H1 (cell line): Measurements from ENCODE around the gene TNFAIP8. TPM values are rescaled to one million over a fixed set of nuclear protein-coding genes. Genes with fewer than 3 reads are reported as not detected.

Source experiments
- CTCF ChIA-PET: fragments of 300-600 bp; sonication (Branson Sonifier 250); formaldehyde crosslinking; loops from one replicate; lab custom pipeline; 2021; ENCODE audit not compliant: partially characterized antibody; lab: Charles Lee
- POLR2A ChIA-PET: fragments of 300-600 bp; sonication (Branson Sonifier 250); formaldehyde crosslinking; loops from one replicate; lab custom pipeline; 2021; ENCODE audit warnings: inconsistent platforms; ENCODE audit not compliant: partially characterized antibody; lab: Charles Lee
- DNase-seq, 2 experiments: peaks; one replicate each; pipeline versions ENCODE4 v3.0.0 to v3.0.0-alpha.2; 2010 to 2022; ENCODE audit warnings: low spot score in 2 of 2, low read depth in 1 of 2, mixed read lengths in 1 of 2
- FAIRE-seq: peaks from 2 replicates; lab custom pipeline; 2011; peaks lifted over from hg19 to GRCh38; lab: Jason Lieb, UNC
- H2AFZ ChIP-seq: 2 replicates; pipeline ENCODE4 v1.8.1; 2012; ENCODE audit warnings: low read length, inconsistent platforms
- H2AK5ac ChIP-seq: 2 replicates; pipeline ENCODE4 v1.6.1; 2013; ENCODE audit warnings: low read depth, low read length
- H2BK120ac ChIP-seq: replicated peaks from 2 replicates; pipeline ENCODE3; 2013; ENCODE audit warnings: low read depth, low read length, inconsistent platforms
- H2BK12ac ChIP-seq: 2 replicates; pipeline ENCODE4 v1.6.1; 2013; ENCODE audit warnings: low read depth, low read length
- H2BK15ac ChIP-seq: 2 replicates; pipeline ENCODE4 v1.6.1; 2013; ENCODE audit warnings: low read length
- H2BK20ac ChIP-seq: 2 replicates; pipeline ENCODE4 v1.6.1; 2013; ENCODE audit warnings: low read length
- H2BK5ac ChIP-seq: 2 replicates; pipeline ENCODE4 v1.6.1; 2013; ENCODE audit warnings: low read depth, low read length
- H3K14ac ChIP-seq: 2 replicates; pipeline ENCODE4 v1.6.1; 2013; ENCODE audit warnings: inconsistent platforms; ENCODE audit not compliant: insufficient read length
- H3K18ac ChIP-seq: 2 replicates; pipeline ENCODE4 v1.6.1; 2013; ENCODE audit warnings: low read length; ENCODE audit errors: extremely low read depth
- H3K23ac ChIP-seq: 2 replicates; pipeline ENCODE4 v1.6.1; 2013; ENCODE audit warnings: inconsistent platforms; ENCODE audit not compliant: insufficient read length
- H3K23me2 ChIP-seq: 2 replicates; pipeline ENCODE4 v1.6.1; 2013; ENCODE audit warnings: low read depth, low read length
- H3K27ac ChIP-seq: 2 replicates; pipeline ENCODE4 v1.6.1; 2011; ENCODE audit warnings: low read depth, low read length, inconsistent platforms
- H3K27me3 ChIP-seq, 4 experiments: replicated peaks in 1 of 4; 1 replicate in 1 of 4; 2 replicates in 3 of 4; pipeline versions ENCODE4 v1.6.1 to v1.8.1; 2011 to 2013; ENCODE audit warnings: low read length in 3 of 4, mild to moderate bottlenecking in 3 of 4, inconsistent platforms in 2 of 4, mixed read lengths in 2 of 4, moderate library complexity in 1 of 4; ENCODE audit not compliant: control insufficient read depth in 3 of 4, insufficient read depth in 3 of 4; ENCODE audit errors: extremely low read depth in 1 of 4
- H3K36me3 ChIP-seq, 4 experiments: 2 replicates each; pipeline versions ENCODE4 v1.6.1 to v1.8.1; 2011 to 2013; ENCODE audit warnings: mild to moderate bottlenecking in 4 of 4, low read length in 3 of 4, moderate library complexity in 2 of 4, control low read depth in 1 of 4, inconsistent platforms in 1 of 4; ENCODE audit not compliant: insufficient read depth in 4 of 4, control insufficient read depth in 2 of 4
- H3K4ac ChIP-seq: replicated peaks from 2 replicates; pipeline ENCODE3; 2013; ENCODE audit warnings: low read length, low read depth, mixed read lengths, inconsistent platforms; ENCODE audit not compliant: insufficient read length
- H3K4me1 ChIP-seq, 4 experiments: replicated peaks in 1 of 4; 1 replicate in 1 of 4; 2 replicates in 3 of 4; pipeline versions ENCODE4 v1.6.1 to v1.8.1; 2011 to 2013; ENCODE audit warnings: low read length in 3 of 4, inconsistent platforms in 2 of 4, mixed read lengths in 1 of 4; ENCODE audit not compliant: insufficient read depth in 4 of 4, control insufficient read depth in 3 of 4
- H3K4me2 ChIP-seq, 2 experiments: 2 replicates each; pipeline versions ENCODE4 v1.6.1 to v1.8.1; 2011 to 2013; ENCODE audit warnings: low read depth in 2 of 2, low read length in 2 of 2, control low read depth in 1 of 2, inconsistent platforms in 1 of 2, mild to moderate bottlenecking in 1 of 2; ENCODE audit not compliant: insufficient read depth in 1 of 2
- H3K4me3 ChIP-seq, 4 experiments: fragments of 200-600, 300-600 bp in 1 of 4; sonication (generic), shearing (Covaris generic), sonication (Bioruptor Twin) in 1 of 4; 2 replicates each; pipeline versions ENCODE4 v1.5.1 to v1.8.1; 2011 to 2016; ENCODE audit warnings: low read length in 4 of 4, low read depth in 3 of 4, control low read depth in 2 of 4, inconsistent platforms in 2 of 4, mild to moderate bottlenecking in 2 of 4, mixed read lengths in 1 of 4, moderate library complexity in 1 of 4; ENCODE audit not compliant: insufficient read depth in 2 of 4; ENCODE audit errors: extremely low read depth in 1 of 4
- H3K56ac ChIP-seq: replicated peaks from 2 replicates; pipeline ENCODE3; 2013; ENCODE audit warnings: low read depth, mild to moderate bottlenecking, mixed read lengths, low read length, inconsistent platforms; ENCODE audit not compliant: insufficient read length
- H3K79me1 ChIP-seq: 2 replicates; pipeline ENCODE4 v1.6.1; 2013; ENCODE audit warnings: low read depth, low read length, control low read depth
- H3K79me2 ChIP-seq, 2 experiments: 2 replicates each; pipeline versions ENCODE4 v1.6.1 to v1.8.1; 2012 to 2013; ENCODE audit warnings: low read length in 2 of 2, mild to moderate bottlenecking in 2 of 2, inconsistent platforms in 1 of 2; ENCODE audit not compliant: insufficient read depth in 2 of 2, control insufficient read depth in 1 of 2
- H3K9ac ChIP-seq, 4 experiments: replicated peaks in 1 of 4; 1 replicate in 1 of 4; 2 replicates in 3 of 4; pipeline versions ENCODE4 v1.6.1 to v1.8.1; 2011 to 2013; ENCODE audit warnings: low read depth in 3 of 4, low read length in 3 of 4, control low read depth in 2 of 4, mild to moderate bottlenecking in 2 of 4, moderate library complexity in 2 of 4, inconsistent platforms in 1 of 4; ENCODE audit errors: extremely low read depth in 1 of 4
- H3K9me3 ChIP-seq, 2 experiments: 2 replicates each; pipeline versions ENCODE4 v1.6.1 to v1.8.1; 2012 to 2013; ENCODE audit warnings: mild to moderate bottlenecking in 2 of 2, moderate library complexity in 2 of 2, control low read depth in 1 of 2, inconsistent platforms in 1 of 2, low read depth in 1 of 2, low read length in 1 of 2, mixed read lengths in 1 of 2; ENCODE audit not compliant: insufficient read depth in 2 of 2
- H4K20me1 ChIP-seq, 2 experiments: replicated peaks in 1 of 2; 2 replicates each; pipeline versions ENCODE3 to v1.8.1; 2011 to 2013; ENCODE audit warnings: inconsistent platforms in 2 of 2, low read length in 2 of 2, mild to moderate bottlenecking in 1 of 2; ENCODE audit not compliant: insufficient read depth in 2 of 2, control insufficient read depth in 1 of 2
- H4K5ac ChIP-seq: 2 replicates; pipeline ENCODE4 v1.6.1; 2013; ENCODE audit warnings: low read length, low read depth, mixed read lengths, inconsistent platforms; ENCODE audit not compliant: insufficient read length
- H4K8ac ChIP-seq: 2 replicates; pipeline ENCODE4 v1.8.0; 2013; ENCODE audit warnings: mild to moderate bottlenecking, moderate library complexity, low read length, inconsistent platforms; ENCODE audit not compliant: insufficient read depth; ENCODE audit errors: extremely low read depth
- H4K91ac ChIP-seq: replicated peaks from 2 replicates; pipeline ENCODE3; 2013; ENCODE audit warnings: low read length, mixed read lengths, inconsistent platforms; ENCODE audit not compliant: insufficient read length
- BACH1 ChIP-seq: IDR thresholded peaks from 2 replicates; pipeline ENCODE4 v1.6.1; 2012; ENCODE audit warnings: low read length, improper control_type of control experiment
- CBX5 ChIP-seq: fragments of 300-800, 300-1000 bp; sonication (generic); IDR thresholded peaks from 2 replicates; pipeline ENCODE4 v1.7.1; 2016; ENCODE audit warnings: antibody characterized with exemption, low read length, low read depth
- CHD2 ChIP-seq: IDR thresholded peaks from 2 replicates; pipeline ENCODE4 v1.6.1; 2012; ENCODE audit warnings: low read length, improper control_type of control experiment
- FOSL1 ChIP-seq: IDR thresholded peaks from 2 replicates; pipeline ENCODE4 v1.6.1; 2011; ENCODE audit warnings: mild to moderate bottlenecking, low read depth, low read length, moderate library complexity; ENCODE audit not compliant: insufficient read depth
- GABPA ChIP-seq: IDR thresholded peaks from 2 replicates; pipeline ENCODE4 v1.6.1; 2011; ENCODE audit warnings: mild to moderate bottlenecking, low read length, moderate library complexity, borderline replicate concordance; ENCODE audit not compliant: insufficient read depth
- JUND ChIP-seq: IDR thresholded peaks from 2 replicates; pipeline ENCODE4 v1.6.1; 2011; ENCODE audit warnings: mild to moderate bottlenecking, improper control_type of control experiment, low read length
- POU5F1 ChIP-seq: IDR thresholded peaks from 2 replicates; pipeline ENCODE4 v1.6.1; 2011; ENCODE audit warnings: low read depth, mild to moderate bottlenecking, low read length, moderate library complexity
- RBBP5 ChIP-seq: IDR thresholded peaks from 2 replicates; pipeline ENCODE4 v1.7.1; 2012; ENCODE audit warnings: low read depth, mild to moderate bottlenecking, inconsistent platforms, low read length, moderate library complexity, borderline replicate concordance
- RNF2 ChIP-seq: fragments of 200-900, 300-1000 bp; sonication (generic); IDR thresholded peaks from 2 replicates; pipeline ENCODE4 v1.7.1; 2016; ENCODE audit warnings: borderline replicate concordance, low read depth, mild to moderate bottlenecking, antibody characterized with exemption, low read length; ENCODE audit not compliant: poor library complexity, severe bottlenecking; ENCODE audit errors: missing control alignments
- SIN3A ChIP-seq, 2 experiments: IDR thresholded peaks in 1 of 2; conservative IDR thresholded peaks in 1 of 2; 2 replicates each; pipeline ENCODE4 v1.6.1; 2011 to 2012; ENCODE audit warnings: low read length in 2 of 2, improper control_type of control experiment in 1 of 2, low read depth in 1 of 2, mild to moderate bottlenecking in 1 of 2
- SIRT6 ChIP-seq: IDR thresholded peaks from one replicate; pipeline ENCODE4 v1.7.1; 2012; ENCODE audit warnings: low read length, inconsistent platforms
- ZNF274 ChIP-seq: IDR thresholded peaks from 2 replicates; pipeline ENCODE4 v1.7.0; 2012; ENCODE audit warnings: low read length, borderline replicate concordance; ENCODE audit errors: extremely low read depth
- WGBS, 2 experiments: shearing (Covaris generic) in 1 of 2; methylation state at CpG; one replicate each; pipeline versions ENCODE4 v1.1.6 to v1.1.7; 2013 to 2015; ENCODE audit warnings: low lambda C conversion rate in 2 of 2, mixed read lengths in 2 of 2, inconsistent platforms in 1 of 2, low coverage in 1 of 2, missing lambda C conversion rate in 1 of 2; ENCODE audit not compliant: insufficient replicate concordance in 2 of 2, insufficient coverage in 1 of 2, insufficient read length in 1 of 2; ENCODE audit errors: extremely low coverage in 1 of 2, missing lambda C conversion rate in 1 of 2; 5-methylcytosine and 5-hydroxymethylcytosine counted together
- polyA plus RNA-seq, 7 experiments: library from polyadenylated mRNA; depleted of rRNA in 3 of 7; stranded (reverse) in 5 of 7; unstranded in 2 of 7; fragments of >200 nt in 5 of 7; fragments of 200-250 nt in 2 of 7; gene quantifications; 1 replicate in 5 of 7; 2 replicates in 1 of 7; 4 replicates in 1 of 7; pipeline versions ENCODE4 v1.2.1 to v1.2.3, GENCODE V29; 2011 to 2013; ENCODE audit warnings: missing spikeins in 2 of 7, mixed read lengths in 2 of 7
- total RNA-seq: library from RNA; stranded (reverse); fragmentation: NEBNext Ultra II Directional; extraction: Animal tissue kit (Norgen Biotek cat#: 25700); gene quantifications from 2 replicates; pipeline ENCODE4 v1.2.1, GENCODE V29; 2021
- TF ChIP-seq, protein P1 (sequence below): IDR thresholded peaks from 2 replicates; pipeline ENCODE4 v1.6.1; 2011; ENCODE audit warnings: low read length, improper control_type of control experiment

The TNFAIP8 gene
- total and polyA plus RNA-seq, 2 of the 8 experiments (the other 6 are each of a cell fraction or from before 2014, with no cell fraction given): 12.4 to 19.3 TPM

DNA sequence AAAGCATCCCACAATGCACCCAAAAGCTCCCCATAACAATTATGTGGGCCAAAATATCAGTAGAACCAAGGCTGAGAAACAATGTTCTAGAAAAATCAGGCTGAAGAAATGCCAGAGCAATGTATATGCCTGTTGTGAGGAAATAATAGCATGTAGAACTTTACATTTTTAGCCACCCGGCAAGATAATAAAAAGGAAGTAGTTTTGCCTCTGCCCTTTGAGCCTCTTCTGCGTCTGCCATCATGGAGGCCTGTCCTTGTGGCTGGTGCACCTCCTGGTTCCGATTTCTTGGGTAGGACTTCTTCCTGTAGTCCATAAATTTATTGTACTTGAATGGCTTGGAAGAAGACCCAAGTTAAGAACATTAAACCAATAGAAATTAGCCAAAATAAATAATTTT lies 38.9 kb upstream of the TNFAIP8 start:
- FAIRE-seq (no peak), DNase-seq (no peak)
- no peak overlapping the region for H3K18ac ChIP-seq
- H3K4me3 ChIP-seq: no peak overlapping the region
- no peaks in the 10 kb centered on the region for H3K36me3 ChIP-seq
- no peak overlapping the region for H2BK120ac ChIP-seq
- H3K27me3 ChIP-seq: no peaks in the 10 kb centered on the region
- H3K27ac ChIP-seq: no peak overlapping the region
- H4K8ac ChIP-seq: no peak overlapping the region
- no peak overlapping the region for H2BK20ac ChIP-seq
- TF ChIP-seq CBX5 (no peak), RNF2 (no peak), SIRT6 (no peak), POU5F1 (no peak), RBBP5 (no peak), BACH1 (no peak), GABPA (no peak), JUND (no peak), CHD2 (no peak), SIN3A (conservative IDR thresholded peaks at IDR 0.05 in 1 of 2, IDR thresholded peaks at IDR 0.05 in 1 of 2; ENCODE audit: low read depth in 1 of 2, low read length in 2 of 2) (no peak), ZNF274 (no peak), FOSL1 (no peak)
- TF ChIP-seq, protein P1, sequence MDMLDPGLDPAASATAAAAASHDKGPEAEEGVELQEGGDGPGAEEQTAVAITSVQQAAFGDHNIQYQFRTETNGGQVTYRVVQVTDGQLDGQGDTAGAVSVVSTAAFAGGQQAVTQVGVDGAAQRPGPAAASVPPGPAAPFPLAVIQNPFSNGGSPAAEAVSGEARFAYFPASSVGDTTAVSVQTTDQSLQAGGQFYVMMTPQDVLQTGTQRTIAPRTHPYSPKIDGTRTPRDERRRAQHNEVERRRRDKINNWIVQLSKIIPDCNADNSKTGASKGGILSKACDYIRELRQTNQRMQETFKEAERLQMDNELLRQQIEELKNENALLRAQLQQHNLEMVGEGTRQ: no peak
- H3K23me2 ChIP-seq: peaks cover 3% of the 10 kb centered on the region; the same call in 1 of the 2 replicates
- H3K4me2 ChIP-seq: no peak overlapping the region
- H3K79me2 ChIP-seq: peaks cover 0 to 6% of the 10 kb centered on the region in 2 experiments; a peak in 1 of 4 replicates
- no peak overlapping the region for H4K91ac ChIP-seq
- H3K9ac ChIP-seq: no peak overlapping the region
- H3K79me1 ChIP-seq: no peaks in the 10 kb centered on the region; the same call in 1 of the 2 replicates
- CTCF ChIA-PET: interaction anchor here (3.2 to 3.8 kb wide), 2 partner anchors 18 to 95 kb away, joined by 19 to 26 read pairs; no protein-coding TSS in a partner anchor
- WGBS, 2 experiments: 86% methylated on average over 3 of the region's 3 CpGs; no CpG with 5 or more reads in 1 of the 2 experiments
- H2BK5ac ChIP-seq: no peak overlapping the region
- H3K56ac ChIP-seq: no peak overlapping the region
- no peak overlapping the region for H2AFZ ChIP-seq
- H3K9me3 ChIP-seq: no peaks in the 10 kb centered on the region
- H4K5ac ChIP-seq: no peak overlapping the region
- H3K4me1 ChIP-seq: no peaks in the 10 kb centered on the region
- no peaks in the 10 kb centered on the region for H4K20me1 ChIP-seq
- no peak overlapping the region for H2AK5ac ChIP-seq
- H3K23ac ChIP-seq: no peak overlapping the region
- H2BK12ac ChIP-seq: no peak overlapping the region
- no peak overlapping the region for H2BK15ac ChIP-seq
- POLR2A ChIA-PET: no interaction called here
- H3K4ac ChIP-seq: no peak overlapping the region
- no peak overlapping the region for H3K14ac ChIP-seq
